HG03139 (cell line): ENCODE measurements around the gene SNCB.

ENCODE experiments used
- ATAC-seq: cut with Tn5 transposase; IDR thresholded peaks from one replicate; pipeline ENCODE4 v1.9.1; 2021; ENCODE audit not compliant: unreplicated experiment

SNCB gene

GRCh38 chr5:176661676-176662075 is 31.3 kb upstream of the SNCB start:
- no peak for ATAC-seq

GRCh38 chr5:176660860-176661641 is 30.7 kb upstream of the SNCB start:
- peak; percentile 65 for ATAC-seq

DNA sequence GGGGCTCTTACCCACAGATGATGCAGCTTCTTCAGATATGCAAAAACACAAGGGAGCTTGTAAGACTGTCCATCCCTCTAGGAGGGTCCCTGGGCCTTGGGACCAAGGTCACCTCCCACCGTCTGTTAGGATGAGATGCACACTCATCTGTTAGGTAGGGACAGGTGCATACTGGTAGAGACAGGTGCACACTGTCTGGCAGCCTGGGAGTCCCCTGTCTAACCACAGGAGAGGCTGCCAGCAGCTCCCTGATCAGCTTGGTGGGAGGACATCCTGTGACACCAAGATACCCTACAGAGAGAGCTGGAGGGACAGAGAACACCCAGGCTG is 30.2 kb upstream of the SNCB start:
- no peak for ATAC-seq

- ATAC-seq, result no peak
Measured at GRCh38 chr5:176659860-176660461, 29.6 kb upstream of the SNCB start.

- no peak for ATAC-seq
Measured at GRCh38 chr5:176659512-176659839, 29.1 kb upstream of the SNCB start.

GRCh38 chr5:176658817-176659511 is 28.6 kb upstream of the SNCB start:
- ATAC-seq, result no peak

- ATAC-seq, result peak; percentile 43
Measured at GRCh38 chr5:176658007-176658599, 27.8 kb upstream of the SNCB start.

DNA sequence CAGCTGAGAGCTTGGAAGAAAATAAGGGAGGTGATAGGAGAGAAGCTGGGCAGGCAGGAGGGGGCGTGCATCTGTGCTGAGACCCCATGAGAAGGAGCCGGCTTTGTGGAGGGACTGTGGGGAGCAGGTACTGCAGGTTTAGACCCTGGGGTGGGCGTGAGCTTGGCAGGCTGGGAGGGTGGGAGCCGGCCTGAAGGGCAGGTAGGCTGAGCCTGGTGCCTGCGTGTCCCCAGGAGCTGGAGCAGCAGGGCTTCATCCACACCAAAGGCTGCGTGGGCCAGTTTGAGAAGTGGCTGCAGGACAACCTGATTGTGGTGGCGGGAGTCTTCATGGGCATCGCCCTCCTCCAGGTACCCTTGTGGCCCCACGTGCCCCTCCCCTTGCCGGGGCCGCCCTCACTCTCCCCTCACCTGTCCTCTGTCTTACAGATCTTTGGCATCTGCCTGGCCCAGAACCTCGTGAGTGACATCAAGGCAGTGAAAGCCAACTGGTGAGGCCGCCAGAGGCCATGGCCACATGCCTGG is 26.2 kb upstream of the SNCB start:
- ATAC-seq, result no peak

DNA sequence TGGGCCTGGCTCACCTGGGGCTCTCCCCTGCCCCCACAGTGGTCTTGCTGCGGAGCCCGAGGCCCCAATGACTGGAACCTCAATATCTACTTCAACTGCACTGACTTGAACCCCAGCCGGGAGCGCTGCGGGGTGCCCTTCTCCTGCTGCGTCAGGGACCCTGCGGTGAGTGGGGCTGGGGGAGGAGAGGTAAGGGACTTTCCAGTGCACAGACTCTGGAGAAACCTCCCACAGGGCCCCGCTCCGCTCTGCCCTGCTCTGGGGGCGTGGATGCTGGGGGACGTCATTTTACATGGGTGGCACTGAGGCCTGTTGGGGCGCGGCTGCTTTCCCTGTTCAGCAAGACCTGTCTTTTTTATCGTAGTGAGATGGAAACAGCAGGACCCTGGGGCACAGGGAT is 24.5 kb upstream of the SNCB start:
- ATAC-seq, result no peak

GRCh38 chr5:176653401-176654385 is 23.4 kb upstream of the SNCB start:
- ATAC-seq, result no peak

DNA sequence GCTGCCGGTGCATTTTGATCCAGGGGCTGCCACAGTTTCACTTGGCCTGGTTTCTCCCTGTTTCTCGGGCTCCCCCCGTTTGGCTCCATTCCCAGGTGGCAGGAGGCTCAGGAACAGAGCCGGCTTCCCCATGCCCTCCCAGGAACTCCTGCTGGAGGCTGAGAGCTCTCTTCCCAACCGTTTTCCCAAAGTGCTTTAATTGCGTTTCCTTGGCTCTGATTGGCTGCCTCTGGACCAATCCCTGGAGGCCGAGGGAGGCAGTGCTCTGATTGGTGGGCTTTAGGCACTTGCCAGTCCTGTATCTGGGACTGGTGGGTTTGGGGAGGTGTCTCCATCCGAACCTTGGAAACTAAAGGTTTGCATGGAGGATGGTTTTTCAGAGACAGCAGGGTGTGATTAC is 21.8 kb upstream of the SNCB start:
- no peak for ATAC-seq

DNA sequence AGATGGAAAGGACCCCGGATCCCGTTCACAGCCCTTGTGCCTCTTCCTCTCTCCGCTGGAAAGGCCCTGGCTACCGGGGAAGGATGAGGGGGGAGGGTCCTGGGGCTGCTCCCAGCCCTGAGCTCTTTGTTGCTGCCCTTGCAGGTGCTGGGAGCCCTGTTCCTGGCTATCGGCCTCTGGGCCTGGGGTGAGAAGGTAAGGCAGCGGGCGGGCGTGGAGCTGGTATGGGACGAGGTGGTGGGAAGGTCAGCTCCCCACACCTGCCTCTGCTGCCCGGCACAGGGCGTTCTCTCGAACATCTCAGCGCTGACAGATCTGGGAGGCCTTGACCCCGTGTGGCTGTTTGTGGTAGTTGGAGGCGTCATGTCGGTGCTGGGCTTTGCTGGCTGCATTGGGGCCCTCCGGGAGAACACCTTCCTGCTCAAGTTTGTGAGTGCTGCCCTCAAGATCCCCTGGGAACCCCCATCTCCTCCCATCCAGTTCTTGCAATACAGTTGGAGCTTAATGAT is 21.2 kb upstream of the SNCB start:
- ATAC-seq, result no peak

- ATAC-seq, result no peak
Measured at GRCh38 chr5:176650354-176650884, 20.1 kb upstream of the SNCB start.

- ATAC-seq, result no peak
Measured at GRCh38 chr5:176648474-176649194, 18.3 kb upstream of the SNCB start.

DNA sequence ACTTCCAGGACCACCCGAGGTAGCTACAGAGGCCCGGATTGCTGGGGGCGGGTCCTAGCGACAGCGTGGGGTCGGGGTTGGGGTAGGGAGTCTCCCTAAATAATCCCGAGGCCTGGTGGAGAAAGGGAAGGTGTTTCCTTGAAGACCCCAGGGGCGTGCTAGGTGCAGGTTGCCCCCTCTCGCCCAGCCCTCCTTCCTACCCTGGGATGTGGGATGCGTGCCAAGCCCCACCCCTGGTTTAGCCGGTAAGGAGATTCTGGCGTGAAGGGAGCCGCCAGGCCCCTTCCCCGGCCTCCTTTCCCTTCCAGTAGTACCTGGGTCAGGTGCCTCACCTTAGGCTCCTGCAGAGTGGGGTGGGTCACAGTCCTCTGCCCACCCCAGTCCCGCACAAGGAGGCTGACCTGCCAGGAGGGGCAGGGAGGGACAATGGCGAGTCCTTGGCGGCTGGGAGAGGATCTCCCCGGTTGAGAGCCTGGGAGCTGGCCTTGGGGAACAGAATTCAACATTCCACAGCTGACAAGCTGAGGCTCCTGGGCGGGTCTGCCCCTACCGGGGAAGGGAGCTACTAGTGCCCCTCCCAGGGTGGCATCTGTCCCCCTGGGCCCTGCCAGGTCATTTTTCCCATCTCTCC is 17.6 kb upstream of the SNCB start:
- no peak for ATAC-seq

DNA sequence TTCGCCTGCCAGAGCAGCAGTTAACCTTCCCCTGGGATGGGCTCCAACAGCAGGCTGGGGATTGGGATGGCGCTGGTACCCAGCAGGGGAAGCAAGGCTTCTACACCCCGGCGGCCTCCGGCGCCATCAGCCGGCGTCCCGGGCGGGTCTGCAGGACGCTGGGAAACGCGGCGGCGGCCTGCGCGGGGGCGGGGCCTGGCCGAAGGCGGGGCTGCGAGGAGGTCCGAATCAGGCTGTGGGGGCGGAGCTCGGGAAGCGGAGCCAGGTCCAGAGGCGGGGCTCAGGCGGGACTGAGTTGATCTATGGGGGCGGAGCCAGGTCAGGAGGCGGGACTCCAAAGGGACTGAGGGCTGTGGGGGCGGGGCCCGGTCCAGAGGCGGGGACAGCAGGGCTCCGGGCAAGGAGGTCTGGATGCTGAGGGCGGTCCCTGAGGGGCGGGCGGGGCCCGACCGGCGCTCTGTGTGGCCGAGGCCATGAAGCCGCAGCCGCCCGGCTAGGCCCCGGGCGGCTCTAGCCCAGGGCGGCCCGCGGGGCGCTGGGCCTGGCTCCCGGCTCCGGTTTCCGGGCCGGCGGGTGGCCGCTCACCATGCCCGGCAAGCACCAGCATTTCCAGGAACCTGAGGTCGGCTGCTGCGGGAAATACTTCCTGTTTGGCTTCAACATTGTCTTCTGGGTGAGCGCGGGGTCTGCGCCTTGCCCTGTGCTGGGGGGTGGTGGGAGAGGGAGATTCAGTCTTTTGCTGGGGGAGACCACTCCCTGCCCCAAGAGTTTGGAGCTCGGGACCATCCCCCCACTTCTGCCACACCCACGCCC is 16.9 kb upstream of the SNCB start, which contains the start of gene TSPAN17:
Gene TSPAN17, plus strand, starts transcription at position 455 of the 813 bp plus-strand sequence. Its CDS starts 132 bp downstream, at position 587.
- ATAC-seq, result peak; percentile 92

DNA sequence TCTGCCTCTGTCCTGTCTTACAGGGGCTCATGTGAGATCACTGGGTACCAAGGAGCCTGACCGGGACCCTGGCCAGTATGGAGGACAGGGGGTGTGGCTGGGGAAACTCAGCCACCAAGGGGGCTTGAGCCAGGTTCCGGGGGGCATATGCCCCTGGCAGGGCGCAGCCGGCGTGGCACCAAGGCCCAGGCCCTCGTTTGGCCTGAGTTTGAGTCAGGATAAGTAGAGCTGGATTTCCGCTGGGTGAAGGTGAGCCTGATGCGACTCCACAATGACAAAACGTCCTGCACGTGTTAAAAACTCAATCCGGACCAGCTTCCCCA is 16.3 kb upstream of the SNCB start:
- peak; percentile 7 for ATAC-seq

DNA sequence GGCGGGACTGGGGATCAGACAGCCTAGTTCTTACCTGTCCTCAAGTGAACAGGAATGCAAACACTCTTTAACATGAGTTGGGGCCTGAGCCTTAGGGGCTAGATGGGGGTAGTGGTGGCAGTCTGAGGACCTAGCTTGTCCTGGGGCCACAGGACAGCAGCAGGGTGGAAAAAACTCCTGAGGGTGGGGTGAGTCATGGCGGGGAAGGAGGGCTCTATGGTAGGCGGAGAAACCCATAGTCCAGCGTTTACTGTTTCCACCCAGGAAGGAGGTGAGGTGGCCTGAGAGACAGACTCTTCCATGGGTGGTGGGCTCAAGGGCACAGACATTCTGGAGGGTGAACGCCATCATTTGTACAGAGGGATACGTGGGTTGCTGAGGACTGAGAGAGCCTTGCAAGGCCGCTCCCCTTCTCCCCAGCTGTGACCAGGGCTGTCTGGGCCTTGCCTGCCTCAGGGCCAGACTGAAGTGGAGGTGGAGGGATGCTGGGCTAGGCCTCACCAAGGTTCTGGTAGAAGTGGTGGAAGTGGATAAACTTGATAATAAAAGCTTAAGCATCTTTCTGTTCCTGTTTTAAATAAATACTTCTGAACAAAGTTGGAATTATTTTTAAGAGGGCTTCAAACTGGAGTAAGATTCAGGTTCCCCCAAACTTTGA is 15.8 kb upstream of the SNCB start:
- no peak for ATAC-seq
